ENCODE measurements around the gene ATP8B4.

- no peak for TF ChIP-seq POLR2A (IDR thresholded peaks at IDR 0.05; ENCODE audit: low read depth, low read length)
- TF ChIP-seq SPI1 (IDR thresholded peaks at IDR 0.05; ENCODE audit: low read depth, low read length), result no peak
- TF ChIP-seq POLR2AphosphoS5 (IDR thresholded peaks at IDR 0.05; ENCODE audit: low read depth, low read length), result no peak
Measured at GRCh38 chr15:49808341-49808740, 310.7 kb downstream of the ATP8B4 start.
